HG02759 (cell line): ENCODE measurements around the gene NRBP1.

Experiments
- ATAC-seq: cut with Tn5 transposase; IDR thresholded peaks from one replicate; pipeline ENCODE4 v1.9.1; 2021; ENCODE audit warnings: mild to moderate bottlenecking, moderate library complexity; ENCODE audit not compliant: unreplicated experiment

NRBP1 gene

DNA sequence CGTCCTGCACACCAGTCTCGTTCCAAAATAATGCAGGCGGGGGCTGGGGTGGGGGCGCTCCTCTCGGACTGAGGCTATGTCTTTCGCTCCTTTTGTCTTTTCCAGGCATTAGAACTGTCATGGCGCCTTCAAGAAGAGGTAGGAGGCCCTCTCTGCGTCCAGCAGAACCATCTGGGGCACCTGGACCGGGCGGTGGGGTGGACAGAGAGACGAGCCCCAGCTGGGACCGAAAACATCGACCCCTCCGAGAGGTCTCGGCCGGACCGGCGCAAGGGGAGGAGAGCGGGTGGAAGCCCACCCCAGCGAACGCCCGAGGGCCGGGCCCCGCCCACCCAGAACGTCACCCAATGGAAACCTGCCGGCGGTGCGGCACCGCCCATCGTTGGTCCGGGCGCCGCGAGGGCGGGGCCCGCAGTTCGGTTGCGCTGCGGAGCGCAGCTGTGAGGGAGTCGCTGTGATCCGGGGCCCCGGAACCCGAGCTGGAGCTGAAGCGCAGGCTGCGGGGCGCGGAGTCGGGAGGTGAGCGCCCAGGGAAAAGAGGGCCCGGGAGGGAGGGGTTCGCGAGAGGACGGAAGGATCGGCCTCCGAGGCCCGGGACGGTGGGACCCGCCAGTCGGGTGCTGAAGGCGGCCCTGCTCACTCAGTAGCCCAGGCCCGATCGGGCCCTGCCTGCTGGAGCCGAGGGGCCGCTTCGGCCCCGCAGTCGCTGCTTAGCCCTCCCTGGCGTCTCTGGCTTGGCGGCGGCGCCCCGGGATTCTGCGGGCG, at the start of gene NRBP1:
TSS of gene NRBP1 (plus strand) at position 419 of the 765 bp plus-strand sequence. CDS start 4,643 bp downstream, outside the sequence.
- ATAC-seq = peak; percentile 86

DNA sequence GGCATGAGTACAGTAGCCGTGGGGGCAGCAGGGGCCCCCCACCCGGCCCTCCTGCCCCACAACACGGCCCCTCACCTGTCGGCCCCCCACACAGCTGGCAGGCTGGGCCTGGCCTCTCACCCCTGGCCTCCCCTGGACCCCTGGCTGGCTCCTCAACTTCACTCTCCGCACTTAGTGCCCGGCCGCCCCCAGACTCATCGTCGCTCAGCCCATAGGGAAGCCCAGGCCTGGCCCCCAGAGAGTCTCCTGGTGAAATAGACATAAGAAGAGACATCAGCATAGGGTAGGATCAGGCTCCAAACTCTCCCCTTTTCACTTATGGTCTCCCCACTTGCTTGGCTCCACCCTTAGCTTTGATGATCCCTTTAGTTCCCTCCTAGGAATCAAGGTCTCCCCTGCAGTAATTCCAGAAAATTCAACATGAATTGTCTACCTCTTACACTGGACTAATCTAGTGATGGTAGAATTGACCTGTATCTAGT, 49.6 kb upstream of the NRBP1 start:
- ATAC-seq = no peak

DNA sequence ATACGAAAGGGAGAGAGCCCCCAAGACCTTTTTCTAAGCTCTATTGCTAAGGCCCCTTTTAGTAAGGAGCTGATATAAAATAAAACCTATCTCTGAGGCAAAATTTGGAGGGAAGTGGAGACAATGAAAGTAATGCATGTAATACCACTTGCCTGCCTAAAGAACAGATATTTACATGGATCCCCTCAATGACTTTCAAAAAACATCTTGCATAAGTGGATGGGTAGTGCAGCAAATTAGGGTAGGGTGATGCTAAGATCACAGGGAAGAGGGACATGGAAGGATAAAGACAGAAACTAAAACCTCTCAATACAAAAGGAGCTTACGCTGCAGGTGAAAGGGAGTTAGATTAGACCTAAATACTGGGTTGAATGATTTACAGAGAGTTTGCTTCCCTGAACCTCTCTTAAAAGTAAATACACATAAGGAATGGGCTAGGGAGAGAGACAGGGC, 49.0 kb upstream of the NRBP1 start:
- no peak for ATAC-seq

DNA sequence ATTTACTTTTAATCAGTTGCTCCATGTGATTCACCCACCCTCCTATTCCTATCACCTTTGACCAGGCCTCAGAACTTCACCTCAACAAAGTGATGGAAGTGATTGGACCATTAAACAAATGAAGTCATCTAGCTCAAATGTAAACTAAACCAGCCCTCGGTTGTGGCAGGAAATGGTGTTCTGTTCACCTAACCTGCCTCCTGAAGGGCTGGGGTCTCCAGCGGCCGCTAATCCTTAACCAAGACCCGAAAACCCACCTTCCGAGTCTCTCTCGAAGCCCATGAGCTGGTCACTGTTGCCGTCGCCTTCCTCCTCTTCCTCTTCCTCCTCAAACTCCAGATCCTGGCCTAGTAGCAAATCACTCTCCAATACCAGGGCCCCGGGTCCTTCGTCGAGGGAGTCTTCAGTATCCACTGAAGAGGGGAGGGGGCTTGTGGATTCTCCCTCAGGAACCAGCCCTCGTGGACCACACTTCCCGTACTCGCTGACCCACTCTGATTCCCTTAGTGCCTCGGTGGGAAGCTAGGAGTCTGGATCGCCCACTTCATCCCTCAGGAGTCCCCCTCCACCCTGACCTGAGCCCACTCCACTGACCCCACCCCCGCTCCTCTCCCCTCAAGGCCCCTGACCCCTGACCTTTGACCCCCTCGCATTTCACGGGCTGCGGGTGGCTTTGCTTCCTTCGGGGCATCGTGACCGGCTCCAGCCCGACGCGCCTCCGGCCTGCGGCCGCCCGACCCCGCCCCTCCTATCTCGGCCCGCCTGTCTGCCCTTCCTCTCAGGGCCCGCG, 48.4 kb upstream of the NRBP1 start:
- no peak for ATAC-seq

DNA sequence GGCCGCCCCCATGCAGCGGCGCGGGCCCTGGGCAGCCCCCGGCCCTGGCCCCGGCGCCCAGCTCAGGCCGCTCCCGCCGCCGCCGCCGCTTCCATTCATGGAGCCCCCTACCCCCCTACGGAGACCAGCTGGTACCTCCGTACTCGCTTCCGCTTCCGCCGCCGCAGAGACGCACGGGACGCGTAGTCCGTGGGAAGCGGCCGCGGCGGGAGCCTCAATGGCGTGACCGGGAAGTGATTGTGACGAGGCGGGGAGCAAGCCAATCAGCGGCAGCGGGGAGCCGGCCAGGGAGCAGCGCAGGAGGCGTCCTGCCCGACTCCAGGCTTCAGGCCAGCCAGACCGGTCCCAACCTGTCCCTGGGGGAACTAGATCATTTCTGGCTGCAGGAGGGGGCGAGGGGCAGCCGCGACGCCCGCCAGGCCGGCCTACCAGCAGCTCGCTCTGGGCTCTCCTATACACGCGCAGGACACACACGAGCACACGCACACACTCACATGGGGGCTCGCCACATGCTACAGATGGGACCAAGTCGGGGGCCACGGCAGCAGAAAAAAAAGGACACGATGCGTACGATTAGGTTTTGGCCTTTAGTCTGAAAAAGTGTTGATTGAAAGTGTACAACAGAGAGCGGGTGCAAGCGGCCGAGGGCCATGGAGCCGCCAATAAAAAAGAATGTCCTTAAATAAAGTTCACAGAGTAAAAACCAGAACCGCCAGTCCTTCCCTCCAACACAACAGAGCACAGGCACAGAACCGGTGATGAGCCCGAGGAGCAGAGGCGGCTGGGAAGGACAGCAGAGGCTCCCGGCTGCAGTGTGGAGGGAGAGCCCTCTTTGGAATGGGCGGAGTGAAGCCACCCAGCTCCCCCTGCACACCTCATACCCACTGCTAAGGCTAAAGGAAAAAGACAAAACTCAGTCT, 47.5 kb upstream of the NRBP1 start, which contains the start of gene ZNF513:
TSS of gene ZNF513 (minus strand) at position 109 of the 920 bp plus-strand sequence. CDS start 208 bp downstream, outside the sequence.
- ATAC-seq = peak; percentile 92

DNA sequence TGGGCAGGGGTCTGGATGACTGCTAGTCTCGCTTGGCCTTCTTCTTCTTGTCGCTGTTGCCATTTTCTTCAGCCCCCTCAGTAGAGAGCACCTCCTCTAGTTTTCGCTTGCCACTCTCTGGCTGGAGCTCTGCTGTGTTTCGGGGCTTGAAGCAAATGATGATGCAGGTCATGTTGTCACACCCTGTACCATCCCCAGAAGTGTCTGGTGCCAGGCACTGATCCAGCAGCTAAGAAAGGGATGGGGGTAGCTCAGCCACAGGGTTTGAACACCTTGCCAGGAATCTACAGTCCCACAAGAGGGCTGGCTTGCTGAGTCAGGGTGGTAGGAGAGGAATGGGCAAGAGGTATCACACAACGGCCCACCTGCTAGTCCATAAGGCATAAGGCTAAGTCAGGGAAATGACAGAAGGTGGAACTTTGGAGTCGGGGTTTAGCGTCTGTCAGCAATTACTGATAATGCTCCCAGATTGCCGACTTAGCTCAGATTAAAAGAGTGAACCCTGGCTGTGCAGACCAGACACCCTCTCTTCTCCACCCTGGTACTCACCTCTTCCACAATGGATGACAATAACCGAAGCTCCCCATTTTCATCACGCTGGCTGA, 46.8 kb upstream of the NRBP1 start:
- no peak for ATAC-seq

DNA sequence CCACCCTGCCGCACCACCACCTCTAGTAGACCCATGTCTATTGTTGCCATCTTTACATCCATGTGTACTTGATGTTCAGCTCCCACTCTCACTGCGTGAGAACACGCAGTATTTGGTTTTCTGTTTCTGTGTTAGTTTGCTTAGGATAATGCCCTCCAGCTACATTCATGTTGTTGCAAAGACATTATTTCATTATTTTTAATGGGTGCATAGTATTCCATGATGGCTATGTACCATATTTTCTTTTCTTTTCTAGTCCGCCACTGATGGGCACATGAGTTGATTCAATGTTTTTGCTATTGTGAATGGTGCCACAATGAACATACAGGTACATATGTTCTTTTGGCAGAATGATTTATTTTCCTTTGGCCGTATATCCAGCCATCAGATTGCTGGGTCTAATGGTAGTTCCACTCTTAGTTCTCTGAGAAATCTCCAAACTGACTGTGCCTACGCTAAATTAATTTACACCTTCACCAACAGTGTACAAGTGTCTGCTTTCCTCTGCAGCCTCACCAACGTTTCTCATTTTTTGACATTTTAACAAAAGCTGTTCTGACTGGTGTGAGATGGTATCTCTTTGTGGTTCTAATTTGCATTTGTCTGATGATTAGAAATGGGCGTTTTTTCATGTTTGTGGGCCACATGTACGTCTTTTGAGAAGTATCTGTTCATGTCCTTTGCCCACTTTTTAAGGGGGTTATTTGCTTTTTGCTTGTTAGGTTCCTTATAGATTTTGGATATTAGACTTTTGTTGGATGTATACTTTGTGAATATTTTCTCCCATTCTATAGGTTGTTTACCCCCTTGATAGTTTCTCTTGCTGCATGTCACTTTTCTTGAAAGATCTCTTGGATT, 37.4 kb upstream of the NRBP1 start:
- ATAC-seq = no peak

DNA sequence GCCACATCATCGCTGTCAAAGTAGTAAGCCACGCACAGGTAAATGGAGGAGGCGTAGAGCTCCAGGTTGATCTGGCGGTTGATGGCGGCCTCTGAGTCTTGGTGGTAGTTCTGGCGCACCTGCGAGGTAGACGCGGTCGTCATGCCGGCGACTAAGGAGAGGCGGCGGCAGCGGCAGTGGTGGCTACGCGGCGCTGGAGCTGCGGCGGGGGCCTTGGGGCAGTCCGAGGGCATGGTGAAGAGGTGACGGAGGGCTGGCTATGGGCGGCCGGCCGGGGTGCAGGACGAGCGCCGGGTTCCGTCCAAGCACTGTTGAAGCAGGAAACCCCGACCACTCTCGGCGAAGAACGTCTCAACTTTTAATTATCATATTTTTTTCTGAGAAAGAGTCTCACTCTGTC, 35.2 kb upstream of the NRBP1 start:
- no peak for ATAC-seq

DNA sequence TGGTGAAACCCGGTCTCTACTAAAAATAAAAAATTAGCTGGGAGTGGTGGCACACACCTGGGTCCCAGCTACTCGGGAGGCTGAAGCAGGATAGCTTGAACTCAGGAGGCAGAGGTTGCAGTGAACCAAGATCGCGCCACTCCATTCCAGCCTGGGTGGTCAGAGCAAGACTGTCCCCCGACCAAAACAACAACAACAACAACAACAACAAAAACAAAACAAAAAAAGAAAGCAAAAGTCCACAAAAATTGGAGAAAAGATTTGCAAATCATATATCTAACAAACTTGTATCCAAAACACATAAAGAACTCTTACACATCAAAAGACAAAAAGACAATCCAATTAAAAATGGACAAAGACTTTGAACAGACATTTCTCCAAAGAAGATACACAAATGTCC, 29.5 kb upstream of the NRBP1 start:
- no peak for ATAC-seq

DNA sequence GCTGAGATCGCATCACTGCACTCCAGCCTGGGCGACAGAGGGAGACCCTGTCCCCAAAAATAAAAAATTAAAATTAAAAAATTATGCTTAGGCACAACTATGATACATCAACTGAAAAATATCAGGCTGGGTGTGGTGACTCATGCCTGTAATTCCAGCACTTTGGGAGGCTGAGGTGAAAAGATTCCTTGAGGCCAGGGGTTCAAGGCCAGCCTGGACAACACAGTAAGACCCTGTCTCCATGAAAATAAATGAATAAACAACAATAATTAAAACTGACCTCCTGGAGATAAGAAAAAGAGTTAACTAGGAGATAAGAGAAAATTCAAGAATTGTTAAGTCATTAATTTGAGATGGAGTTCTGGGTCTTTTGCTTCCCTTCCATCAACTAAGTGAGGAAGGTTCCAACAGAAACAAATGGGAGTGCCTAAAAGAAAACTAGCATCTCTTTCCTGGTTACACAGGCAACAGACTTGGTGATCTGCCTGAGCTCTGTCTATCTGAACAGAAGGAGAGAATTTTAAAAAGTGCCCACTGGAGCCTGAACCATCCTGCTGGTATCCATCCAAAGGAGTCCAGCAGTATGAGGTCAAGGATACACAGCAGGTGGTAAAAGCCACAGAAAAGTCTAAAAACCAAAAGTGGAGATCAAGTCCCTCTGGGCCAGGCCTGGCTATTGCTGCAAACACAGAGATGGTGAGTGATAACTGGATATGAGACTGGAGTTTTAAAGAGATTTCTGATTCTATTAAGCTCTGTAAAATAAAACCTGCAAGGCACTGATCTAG, 27.9 kb upstream of the NRBP1 start:
- no peak for ATAC-seq

DNA sequence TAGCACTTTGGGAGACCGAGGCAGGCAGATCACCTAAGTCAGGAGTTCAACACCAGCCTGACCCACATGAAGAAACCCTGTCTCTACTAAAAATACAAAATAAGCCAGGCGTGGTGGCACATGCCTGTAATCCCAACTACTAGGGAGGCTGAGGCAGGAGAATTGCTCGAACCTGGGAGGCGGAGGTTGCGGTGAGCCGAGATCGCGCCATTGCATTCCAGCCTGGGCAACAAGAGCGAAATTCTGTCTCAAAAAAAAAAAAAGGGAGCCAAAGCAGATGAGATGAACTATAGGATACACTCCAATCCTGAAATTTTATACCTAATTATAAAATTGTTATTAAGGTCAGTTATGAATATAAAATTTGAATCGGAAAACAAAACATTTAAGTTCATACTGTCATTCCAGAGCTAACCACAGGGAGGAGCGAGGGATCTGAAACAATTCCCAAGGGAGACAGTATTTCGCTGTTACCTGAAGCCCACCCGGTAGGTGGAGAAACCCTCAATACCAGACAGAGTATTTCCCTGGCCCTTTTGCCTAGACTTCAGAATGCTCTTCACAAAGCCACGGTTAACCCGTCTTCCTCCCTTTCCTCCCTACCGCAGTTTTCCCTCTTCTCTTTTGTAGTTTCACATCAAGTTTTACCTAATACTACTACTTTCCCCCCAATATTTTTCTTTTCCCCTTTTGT, 20.5 kb upstream of the NRBP1 start:
- ATAC-seq = no peak

DNA sequence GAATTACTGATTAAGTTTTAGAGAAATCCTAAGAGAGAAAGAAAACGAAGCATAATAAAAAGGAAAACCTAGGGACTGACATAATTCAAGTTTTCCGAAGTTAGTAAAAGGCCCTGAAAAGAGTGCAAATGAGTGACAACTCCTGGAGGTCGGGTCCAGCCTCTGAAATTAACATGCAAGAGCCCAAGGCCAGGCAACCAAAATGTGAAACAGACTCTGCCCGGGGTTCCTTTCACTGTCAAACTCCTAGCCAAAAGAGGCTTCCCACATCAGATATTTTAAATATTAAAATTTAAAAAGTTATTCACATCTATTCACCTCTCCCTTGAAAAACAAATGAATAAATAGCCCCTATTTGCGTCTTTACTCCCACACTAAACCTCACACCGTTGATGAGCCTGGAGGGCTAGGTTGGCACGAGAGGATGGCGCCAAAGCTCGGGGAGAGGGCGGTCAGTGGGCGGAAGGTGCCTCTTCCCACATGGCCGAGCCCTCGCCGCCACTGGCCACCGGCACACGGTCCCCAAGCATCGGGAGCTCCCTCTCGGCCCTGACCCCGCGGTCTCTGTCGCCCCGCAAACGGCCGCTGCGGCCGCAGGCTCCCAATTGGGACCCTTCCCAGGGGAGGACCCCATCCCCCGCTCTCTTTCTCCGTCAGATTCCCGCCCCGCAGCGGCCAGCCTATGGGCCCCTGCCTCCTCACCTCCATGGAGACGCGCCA, 19.7 kb upstream of the NRBP1 start:
- ATAC-seq = peak; percentile 26

DNA sequence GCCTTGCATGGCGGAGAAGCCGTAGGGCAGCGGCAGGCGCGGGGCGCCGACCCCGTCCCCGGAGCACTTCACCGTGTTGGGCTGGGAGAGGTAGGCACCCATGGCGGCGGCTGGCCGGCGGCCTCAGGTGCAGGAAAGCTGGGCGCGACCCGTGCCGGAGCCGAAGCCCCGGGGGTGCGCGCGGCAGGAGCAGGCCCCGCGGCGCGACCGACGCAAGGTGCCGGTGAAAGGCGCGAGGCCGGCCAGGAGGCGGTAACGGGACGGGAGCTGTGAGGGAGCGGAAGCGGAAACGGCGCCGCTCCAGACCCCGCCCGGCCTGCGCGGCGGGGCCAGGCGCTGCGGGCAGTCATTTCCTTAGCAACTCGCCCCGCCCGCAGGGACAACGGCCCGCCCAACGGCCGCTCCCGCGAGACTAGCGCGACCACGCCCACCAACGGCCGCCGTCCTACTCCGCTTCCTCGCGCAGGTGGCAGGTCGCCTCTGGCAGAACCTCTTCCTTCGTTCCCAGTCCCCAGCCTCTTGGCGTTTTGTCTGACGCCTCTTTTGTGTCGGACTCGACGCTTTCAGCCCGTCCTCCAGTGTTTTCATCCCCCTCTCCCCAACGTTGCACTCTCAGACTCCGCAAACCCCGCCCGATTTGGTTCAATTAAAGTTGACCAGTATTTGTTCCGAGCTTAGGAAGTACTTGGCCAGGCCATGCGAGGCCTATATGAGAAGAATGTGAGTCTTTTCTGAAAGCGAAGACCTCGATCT, 18.9 kb upstream of the NRBP1 start, which contains the start of gene PPM1G:
TSS of gene PPM1G (minus strand) at position 271 of the 753 bp plus-strand sequence. CDS start at position 102, 169 bp downstream.
- ATAC-seq = peak; percentile 96

DNA sequence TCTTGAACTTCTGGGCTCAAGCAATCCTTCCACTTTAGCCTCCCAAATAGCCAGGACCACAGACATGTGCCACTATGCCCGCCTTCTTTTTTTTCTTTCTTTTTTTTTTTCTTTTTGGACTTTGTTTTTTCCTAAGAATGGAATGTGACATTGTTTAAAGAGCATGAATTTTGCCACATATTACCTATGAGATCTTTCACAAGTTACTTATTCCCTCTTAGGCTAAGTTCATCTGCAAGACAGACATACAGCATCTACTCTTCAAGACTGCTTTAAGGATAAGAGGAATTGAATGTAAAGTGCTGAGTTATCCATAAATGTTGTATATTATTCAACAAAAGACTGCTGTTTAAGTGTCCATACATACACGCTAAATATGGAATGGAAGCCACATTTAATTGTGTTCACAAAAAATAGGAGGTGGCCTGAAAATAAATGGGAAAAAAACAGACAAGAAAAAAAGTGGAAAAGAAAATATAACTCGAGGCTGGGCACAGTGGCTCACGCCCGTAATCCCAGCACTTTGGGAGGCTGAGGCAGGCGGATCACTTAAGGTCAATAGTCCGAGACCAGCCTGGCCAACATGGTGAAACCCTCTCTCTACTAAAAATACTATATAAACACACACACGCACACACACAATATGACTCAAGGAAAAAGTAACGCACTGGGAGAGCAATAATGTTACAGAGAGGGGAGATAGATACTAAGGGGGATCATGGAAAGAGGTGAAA, 15.8 kb upstream of the NRBP1 start:
- no peak for ATAC-seq

DNA sequence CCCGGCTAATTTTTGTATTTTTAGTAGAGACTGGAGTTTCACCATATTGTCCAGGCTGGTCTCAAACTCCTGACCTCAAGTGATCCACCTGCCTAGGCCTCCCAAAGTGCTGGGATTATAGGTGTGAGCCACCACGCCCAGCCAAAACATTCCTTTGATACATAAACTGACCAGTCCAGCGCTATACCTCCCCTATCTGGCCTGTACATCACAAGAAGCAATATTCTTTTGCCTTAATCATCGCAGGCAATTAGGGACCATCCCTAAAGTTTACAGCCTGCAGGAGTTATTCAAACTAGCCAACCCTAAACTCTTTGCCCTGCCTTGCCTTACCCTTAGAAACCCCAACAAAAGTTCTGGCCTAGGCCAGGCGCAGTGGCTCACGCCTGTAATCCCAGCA, 12.3 kb upstream of the NRBP1 start:
- ATAC-seq = no peak

DNA sequence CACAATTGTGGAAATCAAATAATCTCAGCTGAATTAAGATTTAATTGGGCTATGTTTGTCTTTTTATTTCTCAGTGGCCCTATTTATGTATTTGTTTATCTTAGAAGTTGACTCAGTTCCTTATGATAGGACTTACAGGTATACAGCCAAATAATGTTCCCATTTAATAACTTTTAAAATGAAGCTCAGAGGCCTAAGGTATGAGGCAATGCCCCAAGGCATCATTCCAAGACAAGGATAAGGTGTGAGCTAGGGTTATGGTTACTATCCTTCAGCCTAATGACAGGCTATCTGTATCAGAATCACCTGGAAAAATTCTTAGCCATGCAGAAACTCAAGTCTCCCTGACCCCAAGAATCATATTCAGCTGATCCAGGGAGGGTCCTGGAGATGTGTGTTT, 7.4 kb upstream of the NRBP1 start:
- no peak for ATAC-seq
